ENCODE results near the gene FGG. TPM values are rescaled to one million over a fixed set of nuclear protein-coding genes. Genes with fewer than 3 reads are reported as not detected.

FGG gene
- not detected for total RNA-seq

DNA sequence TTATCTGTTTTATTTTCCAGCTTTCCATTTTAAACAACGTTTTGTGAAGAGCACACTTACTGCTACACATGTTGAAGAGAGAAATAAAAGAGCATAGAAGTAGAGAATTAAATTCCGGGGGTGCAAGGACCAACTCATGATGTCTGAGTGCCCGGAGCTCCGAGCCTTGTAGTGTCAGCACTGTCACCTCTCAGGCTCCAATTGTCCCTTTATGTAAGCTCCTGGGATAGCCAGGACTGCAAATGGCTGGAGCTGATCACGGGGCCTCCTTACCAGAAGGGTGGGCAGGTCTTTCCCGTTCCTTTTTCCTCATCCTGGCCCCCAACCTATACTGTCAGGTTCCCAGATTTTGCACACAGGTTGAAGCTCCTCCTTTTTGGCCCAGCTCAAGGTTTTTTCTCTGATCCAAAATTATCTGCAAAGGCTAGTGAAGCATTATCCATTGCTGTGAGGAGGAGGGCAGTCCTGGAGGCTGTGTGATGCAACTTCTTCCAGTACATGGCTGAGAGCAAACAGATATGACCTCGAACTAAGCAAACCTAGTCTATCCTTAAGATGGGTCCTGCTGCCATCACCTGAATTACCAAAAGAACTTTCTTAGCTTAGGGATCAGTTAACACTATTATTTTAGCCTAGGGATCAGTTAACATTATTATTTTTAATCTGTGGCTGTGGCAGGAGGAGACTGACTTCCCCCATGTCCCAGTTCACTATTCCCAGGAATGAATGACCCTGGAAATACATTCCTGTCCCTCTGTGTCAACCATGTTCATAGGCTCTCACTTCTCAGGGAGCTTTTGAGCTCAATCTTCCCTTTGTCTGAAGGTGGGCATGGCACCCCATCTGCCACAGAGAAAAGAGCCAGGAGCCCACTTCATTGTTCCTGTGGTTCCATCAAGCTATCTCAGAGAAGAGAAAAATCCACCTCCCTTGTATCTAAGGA lies at the start of gene FGG:
Gene FGG (minus strand): TSS at position 185 of the 943 bp plus-strand sequence. CDS start 47 bp downstream, at position 138.
- WGBS, 2 donors = 56 to 60% methylated on average over 7 of the region's 7 CpGs
- no peaks in the 10 kb centered on the region for H3K27me3 ChIP-seq
- DNase-seq = no peak
- H3K4me3 ChIP-seq (replicated peaks in 1 of 3) = no peak within 1 kb of the TSS
- TF ChIP-seq, protein P1, sequence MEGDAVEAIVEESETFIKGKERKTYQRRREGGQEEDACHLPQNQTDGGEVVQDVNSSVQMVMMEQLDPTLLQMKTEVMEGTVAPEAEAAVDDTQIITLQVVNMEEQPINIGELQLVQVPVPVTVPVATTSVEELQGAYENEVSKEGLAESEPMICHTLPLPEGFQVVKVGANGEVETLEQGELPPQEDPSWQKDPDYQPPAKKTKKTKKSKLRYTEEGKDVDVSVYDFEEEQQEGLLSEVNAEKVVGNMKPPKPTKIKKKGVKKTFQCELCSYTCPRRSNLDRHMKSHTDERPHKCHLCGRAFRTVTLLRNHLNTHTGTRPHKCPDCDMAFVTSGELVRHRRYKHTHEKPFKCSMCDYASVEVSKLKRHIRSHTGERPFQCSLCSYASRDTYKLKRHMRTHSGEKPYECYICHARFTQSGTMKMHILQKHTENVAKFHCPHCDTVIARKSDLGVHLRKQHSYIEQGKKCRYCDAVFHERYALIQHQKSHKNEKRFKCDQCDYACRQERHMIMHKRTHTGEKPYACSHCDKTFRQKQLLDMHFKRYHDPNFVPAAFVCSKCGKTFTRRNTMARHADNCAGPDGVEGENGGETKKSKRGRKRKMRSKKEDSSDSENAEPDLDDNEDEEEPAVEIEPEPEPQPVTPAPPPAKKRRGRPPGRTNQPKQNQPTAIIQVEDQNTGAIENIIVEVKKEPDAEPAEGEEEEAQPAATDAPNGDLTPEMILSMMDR (IDR thresholded peaks at IDR 0.05) = no peak
- no peak for TF ChIP-seq POLR2A (IDR thresholded peaks at IDR 0.05)
- no peak within 1 kb of the TSS for H3K27ac ChIP-seq
- no peaks in the 10 kb centered on the region for H3K4me1 ChIP-seq
- H3K36me3 ChIP-seq = no peaks in the 10 kb centered on the region
- H3K9me3 ChIP-seq = no peaks in the 10 kb centered on the region
- intact Hi-C loops (cut with DNase I) = loop anchor here (10.0 kb wide), 1 partner anchor 288 kb away; no protein-coding TSS in a partner anchor

GRCh38 chr4:154660052-154660451 lies 47.6 kb upstream of the FGG start:
- Histone ChIP-seq H3K27me3 (no peaks in the 10 kb centered on the region), H3K9me3 (no peaks in the 10 kb centered on the region), H3K27ac (no peak overlapping the region), H3K4me1 (no peaks in the 10 kb centered on the region), H3K36me3 (no peaks in the 10 kb centered on the region), H3K4me3 (replicated peaks in 1 of 3) (no peak overlapping the region)
- TF ChIP-seq POLR2A (IDR thresholded peaks at IDR 0.05) = no peak
- TF ChIP-seq, protein P1 (IDR thresholded peaks at IDR 0.05) = no peak
- intact Hi-C loops (cut with DNase I) = no loop called here
- no peak for DNase-seq
- WGBS, 2 donors = 64 to 67% methylated on average over 3 of the region's 3 CpGs

GRCh38 chr4:154658680-154659405 lies 46.4 kb upstream of the FGG start:
- 88 to 90% methylated on average over 11 of the region's 11 CpGs for WGBS, 2 donors
- no peaks in the 10 kb centered on the region for H3K4me1 ChIP-seq
- no peaks in the 10 kb centered on the region for H3K27me3 ChIP-seq
- H3K27ac ChIP-seq = no peak overlapping the region
- DNase-seq = no peak
- TF ChIP-seq, protein P1 (IDR thresholded peaks at IDR 0.05) = no peak
- TF ChIP-seq POLR2A (IDR thresholded peaks at IDR 0.05) = no peak
- H3K4me3 ChIP-seq (replicated peaks in 1 of 3) = no peak overlapping the region
- no peaks in the 10 kb centered on the region for H3K9me3 ChIP-seq
- intact Hi-C loops (cut with DNase I) = no loop called here
- H3K36me3 ChIP-seq = no peaks in the 10 kb centered on the region

DNA sequence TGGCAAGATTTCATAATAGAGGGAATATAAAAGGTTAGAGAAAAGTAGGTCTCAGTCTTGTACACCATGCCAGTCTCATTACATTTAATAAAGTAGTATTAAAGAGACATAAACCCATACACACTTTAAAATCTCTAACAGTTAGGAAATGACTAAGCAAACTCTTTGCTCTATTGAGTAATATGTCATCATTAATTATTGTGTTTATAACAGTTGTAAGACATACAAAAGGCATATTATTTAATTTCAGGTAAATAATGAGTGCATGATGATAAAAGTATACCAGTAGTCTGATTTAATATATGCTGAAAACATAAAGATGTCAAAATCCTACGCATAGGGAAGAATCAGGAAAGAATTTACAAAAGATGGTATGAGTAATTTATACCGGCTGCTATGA lies 31.0 kb upstream of the FGG start:
- no peak overlapping the region for H3K4me3 ChIP-seq (replicated peaks in 1 of 3)
- intact Hi-C loops (cut with DNase I) = no loop called here
- no peak for DNase-seq
- H3K36me3 ChIP-seq = no peaks in the 10 kb centered on the region
- 89 to 93% methylated on average over 2 of the region's 2 CpGs for WGBS, 2 donors
- H3K9me3 ChIP-seq = no peaks in the 10 kb centered on the region
- no peak overlapping the region for H3K27ac ChIP-seq
- no peaks in the 10 kb centered on the region for H3K27me3 ChIP-seq
- TF ChIP-seq, protein P1 (IDR thresholded peaks at IDR 0.05) = no peak
- TF ChIP-seq POLR2A (IDR thresholded peaks at IDR 0.05) = no peak
- no peaks in the 10 kb centered on the region for H3K4me1 ChIP-seq
